Measurements from ENCODE around the gene TMEM229A.

- TF ChIP-seq CTCF (optimal IDR thresholded peaks at IDR 0.05 in 1 of 3, IDR thresholded peaks at IDR 0.05 in 1 of 3, conservative IDR thresholded peaks at IDR 0.05 in 1 of 3; ENCODE audit: extremely low read depth in 1 of 3, insufficient read depth in 2 of 3, low read length in 3 of 3) (no peak), EZH2 (IDR thresholded peaks at IDR 0.05; ENCODE audit: low read length) (no peak)
These were observed 23.5 kb downstream of the TMEM229A start for GRCh38 chr7:124009321-124009720.
